Measurements from ENCODE around the gene BTLA. TPM values are rescaled to one million over a fixed set of nuclear protein-coding genes. Genes with fewer than 3 reads are reported as not detected.

Gene BTLA
- total and polyA plus RNA-seq, 10 of the 15 experiments (the other 5 are each of a cell fraction or from before 2014, with no cell fraction given), result 55.4 to 134 (median 84.2) TPM

DNA sequence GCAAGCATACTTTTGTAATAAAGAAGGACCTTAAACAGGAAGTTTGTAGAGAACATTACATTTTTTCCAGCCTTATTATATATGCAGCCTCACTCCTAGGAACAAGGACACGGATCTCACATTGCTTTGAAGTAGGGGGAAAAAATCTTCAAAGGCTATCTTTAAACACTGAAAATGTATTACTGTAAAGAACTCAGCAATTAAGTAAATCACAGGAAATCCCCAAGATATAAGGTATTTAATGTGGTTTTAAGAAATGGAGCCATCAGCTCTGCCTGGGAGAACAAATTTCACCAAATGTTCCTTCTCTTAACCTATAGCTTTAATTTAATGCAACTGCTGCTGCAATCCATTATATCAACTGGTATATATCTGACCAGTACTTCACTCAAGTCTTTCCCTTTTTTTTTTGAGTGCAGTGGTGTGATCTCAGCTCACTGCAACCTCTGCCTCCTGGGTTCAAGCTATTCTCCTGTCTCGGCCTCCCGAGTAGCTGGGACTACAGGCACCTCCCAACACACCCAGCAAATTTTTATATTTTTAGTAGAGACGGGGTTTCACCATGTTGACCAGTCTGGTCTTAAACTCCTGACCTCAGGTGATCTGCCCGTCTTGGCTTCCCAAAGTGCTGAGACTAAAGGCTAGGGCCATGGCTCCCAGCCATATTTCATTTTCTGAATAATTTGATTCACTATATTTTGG is 2.8 kb downstream of the BTLA start:
- Histone ChIP-seq H2AFZ (ENCODE audit: control insufficient read depth, low read depth, low read length) (no peak overlapping the region), H3K27ac (ENCODE audit: control insufficient read depth, insufficient read depth) (peak overlapping the region; percentile 87), H3K79me2 (ENCODE audit: control insufficient read depth, insufficient read depth, low read length) (peaks cover 84% of the 10 kb centered on the region), H3K4me2 (ENCODE audit: control insufficient read depth, insufficient read depth) (peak overlapping the region; percentile 81), H3K9me3 (replicated peaks; ENCODE audit: control insufficient read depth, insufficient read depth, low read length) (no peaks in the 10 kb centered on the region; the same call in 2 of the 3 replicates), H4K20me1 (ENCODE audit: control insufficient read depth, insufficient read depth) (no peaks in the 10 kb centered on the region), H3K4me3 (peak overlapping the region; percentile 89), H3K9ac (ENCODE audit: control insufficient read depth, insufficient read depth, low read length) (peak overlapping the region; percentile 66), H3K36me3 (ENCODE audit: control insufficient read depth in 2 of 2, insufficient read depth in 2 of 2, low read length in 1 of 2) (no peaks in the 10 kb centered on the region), H3K4me1 (ENCODE audit: control insufficient read depth, insufficient read depth, low read length) (peaks cover 8% of the 10 kb centered on the region; the same call in 1 of the 2 replicates), H3K27me3 (replicated peaks in 1 of 2; ENCODE audit: control insufficient read depth in 2 of 2, insufficient read depth in 2 of 2, low read length in 1 of 2) (no peaks in the 10 kb centered on the region)
- in situ Hi-C loops (cut with MboI) (no loop called here), intact Hi-C loops (cut with micrococcal nuclease; ENCODE audit: unreplicated experiment) (loop anchor here (10.0 kb wide), 1 partner anchor 362 kb away; the partner anchor contains the start of gene GCSAM)
- POLR2A ChIA-PET, result interaction anchor here (1.0 to 6.4 kb wide), 5 partner anchors 18 to 381 kb away, joined by 3 to 33 read pairs (median 9); partner anchors contain the start of genes CD200 and GCSAM
- ATAC-seq (peak; percentile 7), DNase-seq (ENCODE audit: low read depth, low spot score) (no peak), FAIRE-seq (no peak)
- SMC1A ChIA-PET (ENCODE audit: uncharacterized antibody, unreplicated experiment), result interaction anchor here (0.8 to 12.0 kb wide), 16 partner anchors 5 to 385 kb away, joined by 3 to 143 read pairs (median 7); partner anchors contain the start of gene CD200
- CTCF ChIA-PET, result interaction anchor here (0.8 to 3.7 kb wide), 6 partner anchors 11 to 360 kb away, joined by 3 to 17 read pairs (median 7); partner anchors contain the start of gene CD200
- RAD21 ChIA-PET (ENCODE audit: unreplicated experiment), result interaction anchor here (0.7 to 14.4 kb wide), 13 partner anchors 9 to 380 kb away, joined by 3 to 262 read pairs (median 5); partner anchors contain the start of gene CD200
- TSS peak; percentile 5 for BruUV-seq (replicated peaks)
- 1% methylated on average over 5 of the region's 5 CpGs for WGBS (ENCODE audit: insufficient coverage, insufficient replicate concordance, low lambda C conversion rate, missing lambda C conversion rate)
- no peak for TF ChIP-seq POLR2A (IDR thresholded peaks at IDR 0.05; ENCODE audit: low read depth, low read length)
- no peak for TF ChIP-seq TAF1 (IDR thresholded peaks at IDR 0.05; ENCODE audit: borderline replicate concordance, low read depth, low read length)
- no peak for TF ChIP-seq SUZ12 (IDR thresholded peaks at IDR 0.05; ENCODE audit: unreplicated experiment)
- no peak for TF ChIP-seq EED (IDR thresholded peaks at IDR 0.05; ENCODE audit: low read depth)
- no peak for TF ChIP-seq ZBTB4 (CRISPR knock-in tag; IDR thresholded peaks at IDR 0.05)
- TF ChIP-seq GABPA (IDR thresholded peaks at IDR 0.05; ENCODE audit: low read depth), result no peak
- TF ChIP-seq, protein P1, sequence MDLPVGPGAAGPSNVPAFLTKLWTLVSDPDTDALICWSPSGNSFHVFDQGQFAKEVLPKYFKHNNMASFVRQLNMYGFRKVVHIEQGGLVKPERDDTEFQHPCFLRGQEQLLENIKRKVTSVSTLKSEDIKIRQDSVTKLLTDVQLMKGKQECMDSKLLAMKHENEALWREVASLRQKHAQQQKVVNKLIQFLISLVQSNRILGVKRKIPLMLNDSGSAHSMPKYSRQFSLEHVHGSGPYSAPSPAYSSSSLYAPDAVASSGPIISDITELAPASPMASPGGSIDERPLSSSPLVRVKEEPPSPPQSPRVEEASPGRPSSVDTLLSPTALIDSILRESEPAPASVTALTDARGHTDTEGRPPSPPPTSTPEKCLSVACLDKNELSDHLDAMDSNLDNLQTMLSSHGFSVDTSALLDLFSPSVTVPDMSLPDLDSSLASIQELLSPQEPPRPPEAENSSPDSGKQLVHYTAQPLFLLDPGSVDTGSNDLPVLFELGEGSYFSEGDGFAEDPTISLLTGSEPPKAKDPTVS (IDR thresholded peaks at IDR 0.05; ENCODE audit: low read depth, low read length), result no peak
- TF ChIP-seq CBFB (IDR thresholded peaks at IDR 0.05; ENCODE audit: low read depth), result no peak; the same call in 1 of the 2 replicates
- no peak for TF ChIP-seq NR2C1 (IDR thresholded peaks at IDR 0.05)
- TF ChIP-seq STAT3 (IDR thresholded peaks at IDR 0.05; ENCODE audit: low read depth, low read length), result no peak
- TF ChIP-seq ZBTB11 (CRISPR knock-in tag; IDR thresholded peaks at IDR 0.05), result no peak
- TF ChIP-seq RUNX3 (IDR thresholded peaks at IDR 0.05; ENCODE audit: low read length), result peak; percentile 13; the same call in 1 of the 2 replicates
- TF ChIP-seq GATAD2B (conservative IDR thresholded peaks at IDR 0.05; ENCODE audit: low read depth), result no peak
- no peak for TF ChIP-seq MTA2 (IDR thresholded peaks at IDR 0.05; ENCODE audit: low read depth)
- no peak for TF ChIP-seq SRF (IDR thresholded peaks at IDR 0.05; ENCODE audit: low read depth in 2 of 2, low read length in 2 of 2)
- TF ChIP-seq ZNF622 (IDR thresholded peaks at IDR 0.05), result no peak
- TF ChIP-seq IKZF1 (conservative IDR thresholded peaks at IDR 0.05), result no peak
